K562 (cell line): Measurements from ENCODE around the gene MRTFB. TPM values are rescaled to one million over a fixed set of nuclear protein-coding genes. Genes with fewer than 3 reads are reported as not detected.

ENCODE experiments used
- ATAC-seq: fragments of 200-7000 bp; cut with Tn5 transposase; 3 replicates; pipeline ENCODE4 v1.9.1; 2020; ENCODE audit warnings: moderate library complexity
- BruUV-seq: library from RNA; stranded (reverse); fragments of 400-500 nt; replicated peaks from 2 replicates; lab custom pipeline; 2021; lab: Mats Ljungman, UMichigan
- CTCF ChIA-PET: fragments of 300-600 bp; formaldehyde crosslinking; extraction: SDS; loops from one replicate; lab custom pipeline; 2021; ENCODE audit warnings: low intra/inter-chr PET ratio; lab: Yijun Ruan, JAX
- POLR2A ChIA-PET: fragments of 300-600, 350-650 bp; sonication (Branson Sonifier 250); formaldehyde crosslinking; extraction: SDS; loops from one replicate; lab custom pipeline; 2021; ENCODE audit warnings: antibody characterized with exemption, inconsistent platforms; lab: Yijun Ruan, JAX
- DNase-seq, 4 experiments: peaks; one replicate each; pipeline versions ENCODE4 v3.0.0 to v3.0.0-alpha.2; 2011 to 2018; ENCODE audit warnings: low spot score in 3 of 4, mixed read lengths in 3 of 4; ENCODE audit errors: extremely low read depth in 1 of 4
- FAIRE-seq: peaks from 2 replicates; lab custom pipeline; 2011; peaks lifted over from hg19 to GRCh38; lab: Jason Lieb, UNC
- H2AFZ ChIP-seq: 2 replicates; pipeline ENCODE4 v1.6.0; 2011; ENCODE audit warnings: low read depth, low read length, control low read depth, inconsistent platforms
- H3K27ac ChIP-seq: fragments of 200-600 bp; 3 replicates; pipeline ENCODE4 v1.8.0; 2011; ENCODE audit warnings: low read depth, mild to moderate bottlenecking, control low read depth, inconsistent platforms, low read length, moderate library complexity, mixed read lengths; ENCODE audit errors: extremely low read depth
- H3K27me3 ChIP-seq, 2 experiments: fragments of 300-600 bp in 1 of 2; 2 replicates in 1 of 2; 3 replicates in 1 of 2; pipeline versions ENCODE4 v1.6.0 to v1.8.0; 2011; ENCODE audit warnings: inconsistent platforms in 2 of 2, low read length in 2 of 2, mild to moderate bottlenecking in 1 of 2, mixed read lengths in 1 of 2, moderate library complexity in 1 of 2; ENCODE audit not compliant: control insufficient read depth in 2 of 2, insufficient read depth in 2 of 2
- H3K36me3 ChIP-seq: fragments of 300-600 bp; 3 replicates; pipeline ENCODE4 v1.8.0; 2011; ENCODE audit warnings: mild to moderate bottlenecking, low read length, inconsistent platforms; ENCODE audit not compliant: control insufficient read depth, insufficient read depth
- H3K4me1 ChIP-seq, 2 experiments: fragments of 200-600 bp in 1 of 2; replicated peaks in 1 of 2; 2 replicates in 1 of 2; 3 replicates in 1 of 2; pipeline versions ENCODE4 v1.5.1 to v1.8.0; 2011; ENCODE audit warnings: inconsistent platforms in 2 of 2, low read length in 2 of 2, mild to moderate bottlenecking in 1 of 2, mixed read lengths in 1 of 2, moderate library complexity in 1 of 2; ENCODE audit not compliant: control insufficient read depth in 2 of 2, insufficient read depth in 2 of 2
- H3K4me2 ChIP-seq: 2 replicates; pipeline ENCODE4 v1.6.1; 2011; ENCODE audit warnings: low read length, control low read depth, inconsistent platforms, mixed read lengths; ENCODE audit not compliant: insufficient read depth
- H3K4me3 ChIP-seq: fragments of 200-600 bp; sonication (generic), shearing (Covaris generic); 2 replicates; pipeline ENCODE4 v1.5.1; 2016; ENCODE audit warnings: control low read depth, inconsistent platforms
- H3K79me2 ChIP-seq: fragments of 200-600 bp; 3 replicates; pipeline ENCODE4 v1.8.0; 2011; ENCODE audit warnings: low read length, inconsistent platforms; ENCODE audit not compliant: control insufficient read depth, insufficient read depth
- H3K9ac ChIP-seq, 2 experiments: 2 replicates each; pipeline versions ENCODE4 v1.6.0 to v1.6.1; 2011; ENCODE audit warnings: low read depth in 2 of 2, low read length in 2 of 2, control low read depth in 1 of 2, inconsistent platforms in 1 of 2, mild to moderate bottlenecking in 1 of 2, mixed read lengths in 1 of 2; ENCODE audit not compliant: insufficient read depth in 1 of 2
- H3K9me1 ChIP-seq: one replicate; pipeline ENCODE4 v1.6.0; 2011; ENCODE audit warnings: inconsistent platforms, mild to moderate bottlenecking, low read length, moderate library complexity; ENCODE audit not compliant: control insufficient read depth, insufficient read depth
- H3K9me3 ChIP-seq: replicated peaks from 2 replicates; pipeline ENCODE4 v1.5.1; 2011; ENCODE audit warnings: low read depth, low read length, inconsistent platforms; ENCODE audit not compliant: control insufficient read depth, insufficient read depth
- H4K20me1 ChIP-seq: replicated peaks from 2 replicates; pipeline ENCODE4 v1.6.1; 2011; ENCODE audit warnings: low read length, inconsistent platforms, mixed read lengths; ENCODE audit not compliant: control insufficient read depth, insufficient read depth
- ATF1 ChIP-seq, 2 experiments: fragments of 450-650 bp in 1 of 2; IDR thresholded peaks; 2 replicates each; pipeline ENCODE4 v1.6.1; 2016; ENCODE audit warnings: missing compliant biosample characterization in 1 of 2, missing genetic modification characterization in 1 of 2
- CTCF ChIP-seq, 3 experiments: IDR thresholded peaks in 2 of 3; conservative IDR thresholded peaks in 1 of 3; 2 replicates each; pipeline ENCODE4 v1.5.1; 2011 to 2012; ENCODE audit warnings: low read length in 3 of 3, mild to moderate bottlenecking in 3 of 3, control low read depth in 2 of 3, improper control_type of control experiment in 1 of 3, inconsistent platforms in 1 of 3, low read depth in 1 of 3, mixed read lengths in 1 of 3, moderate library complexity in 1 of 3; ENCODE audit not compliant: insufficient read depth in 2 of 3
- KAT2B ChIP-seq: IDR thresholded peaks from one replicate; pipeline ENCODE4 v1.6.1; 2012; ENCODE audit warnings: low read depth, mild to moderate bottlenecking, control low read depth, inconsistent platforms, low read length, moderate library complexity
- MIER1 ChIP-seq: fragments of 450-650 bp; IDR thresholded peaks from 2 replicates; pipeline ENCODE4 v1.6.1; 2016; ENCODE audit warnings: antibody characterized with exemption, mild to moderate bottlenecking, low read depth
- MXI1 ChIP-seq: IDR thresholded peaks from 2 replicates; pipeline ENCODE4 v1.6.1; 2011; ENCODE audit warnings: low read depth, mild to moderate bottlenecking, improper control_type of control experiment, low read length
- POLR3A ChIP-seq: IDR thresholded peaks from 2 replicates; pipeline ENCODE4 v1.6.1; 2011; ENCODE audit warnings: borderline replicate concordance, mild to moderate bottlenecking, moderate library complexity; ENCODE audit not compliant: insufficient read length, insufficient read depth; ENCODE audit errors: extremely low read depth
- RFX1 ChIP-seq: fragments of 450-650 bp; IDR thresholded peaks from 2 replicates; pipeline ENCODE4 v1.6.1; 2016; ENCODE audit warnings: mild to moderate bottlenecking, moderate library complexity
- SMARCC2 ChIP-seq: fragments of 450-650 bp; IDR thresholded peaks from 2 replicates; pipeline ENCODE4 v1.6.1; 2017; ENCODE audit warnings: antibody characterized with exemption, moderate library complexity, mild to moderate bottlenecking, low read depth
- STAG1 ChIP-seq: sonication (generic); formaldehyde crosslinking; IDR thresholded peaks from 2 replicates; pipeline ENCODE4 v1.5.0; 2020; ENCODE audit warnings: missing genetic modification reagents, borderline replicate concordance
- ZNF408 ChIP-seq: fragments of 250-450 bp; sonication (Bioruptor Pico); IDR thresholded peaks from 2 replicates; pipeline ENCODE4 v1.4.0; 2020; ENCODE audit warnings: low read depth, mild to moderate bottlenecking, moderate library complexity
- ZNF445 ChIP-seq: fragments of 250-450 bp; sonication (Bioruptor Pico); IDR thresholded peaks from 2 replicates; pipeline ENCODE4 v1.4.0; 2020; ENCODE audit warnings: low read depth, mild to moderate bottlenecking, moderate library complexity
- in situ Hi-C: fragments of 300-500 bp; cut with MboI; formaldehyde crosslinking; loops from 4 replicates; pipeline ENCODE4 v1.15.0; 2018; ENCODE audit warnings: inconsistent platforms, mixed read lengths
- intact Hi-C: fragments of 100-400 bp; cut with micrococcal nuclease; formaldehyde crosslinking; loops from 2 replicates; pipeline ENCODE4 v1.14.2; 2022
- polyA plus RNA-seq, 8 experiments: library from polyadenylated mRNA; depleted of rRNA in 4 of 8; stranded (reverse) in 5 of 8; unstranded in 3 of 8; fragments of >200 nt; fragmentation: Nextera tagmentation in 2 of 8; fragmentation: Illumina TruSeq in 1 of 8; extraction: Ambion mirVana in 2 of 8; extraction: Trizol in 1 of 8; gene quantifications; 2 replicates each; pipeline versions ENCODE4 v1.2.1 to v1.2.3, GENCODE V29; 2011 to 2014; ENCODE audit warnings: inconsistent platforms in 1 of 8, missing spikeins in 1 of 8
- total RNA-seq, 7 experiments: library from RNA; depleted of rRNA in 6 of 7; stranded (reverse); fragments of >200 nt in 6 of 7; fragmentation: Illumina TruSeq in 2 of 7; extraction: Trizol in 2 of 7; gene quantifications; 2 replicates each; pipeline versions ENCODE4 v1.2.1 to v1.2.3, GENCODE V29; 2011 to 2021; ENCODE audit warnings: low replicate concordance in 1 of 7
- TF ChIP-seq, protein P1 (sequence below), 2 experiments: fragments of 450-650 bp in 1 of 2; IDR thresholded peaks; 2 replicates each; pipeline ENCODE4 v1.6.1; 2011 to 2017; ENCODE audit warnings: low read depth in 2 of 2, antibody characterized with exemption in 1 of 2, borderline replicate concordance in 1 of 2, low read length in 1 of 2, mild to moderate bottlenecking in 1 of 2, mixed read lengths in 1 of 2; ENCODE audit not compliant: control insufficient read depth in 1 of 2
- TF ChIP-seq, protein P2 (sequence below): sonication (generic); formaldehyde crosslinking; IDR thresholded peaks from 2 replicates; pipeline ENCODE4 v1.8.0; 2022; ENCODE audit warnings: mild to moderate bottlenecking, missing genetic modification reagents

MRTFB gene
- total and polyA plus RNA-seq, 9 of the 15 experiments (the other 6 are each of a cell fraction or from before 2014, with no cell fraction given): 2.2 to 12.7 (median 7.0) TPM

DNA sequence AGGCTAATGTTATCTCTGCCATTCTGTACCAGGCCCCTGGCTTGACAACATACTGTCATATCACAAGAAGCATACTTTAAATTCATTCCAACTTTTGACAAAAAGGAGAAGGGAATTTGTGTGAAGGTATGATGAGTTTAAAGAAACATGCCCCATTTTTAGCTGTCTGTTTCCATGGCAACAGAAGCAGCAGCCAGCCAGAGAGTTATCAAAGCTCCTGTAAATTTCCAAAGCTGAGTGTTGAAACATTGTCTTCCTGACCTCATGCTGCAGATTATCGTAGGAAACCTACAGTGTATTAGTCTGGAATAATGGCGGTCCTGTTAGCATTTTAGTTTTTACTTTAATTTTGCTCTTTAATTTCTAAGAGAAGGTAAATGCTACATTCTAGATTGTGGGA, 124.9 kb downstream of the MRTFB start (continued):
- peak; percentile 90 for TF ChIP-seq RFX1
- TF ChIP-seq, all 486 proteins: peak for 1

- Histone ChIP-seq H3K27me3 (no peaks in the 10 kb centered on the region), H3K36me3 (no peaks in the 10 kb centered on the region), H3K9ac (no peak overlapping the region), H3K4me2 (no peak overlapping the region), H3K9me3 (no peaks in the 10 kb centered on the region), H2AFZ (no peak overlapping the region), H3K9me1 (no peaks in the 10 kb centered on the region), H4K20me1 (no peaks in the 10 kb centered on the region), H3K4me1 (peaks cover 0 to 7% of the 10 kb centered on the region in 2 experiments; a peak in 1 of 5 replicates), H3K27ac (no peak overlapping the region), H3K4me3 (no peak overlapping the region), H3K79me2 (no peaks in the 10 kb centered on the region)
- in situ Hi-C loops (no loop called here), intact Hi-C loops (no loop called here)
- DNase-seq (no peak), FAIRE-seq (no peak), ATAC-seq (no peak)
- BruUV-seq: no TSS peak
- ChIA-PET POLR2A (interaction anchor here (2.4 kb wide), 1 partner anchor 10 kb away, joined by 12 read pairs; no protein-coding TSS in a partner anchor), CTCF (no interaction called here)
- TF ChIP-seq SMARCC2 (no peak), KAT2B (no peak), POLR3A (no peak), STAG1 (CRISPR knock-in tag) (no peak), ATF1 (CRISPR knock-in tag; IDR thresholded peaks at IDR 0.05) (no peak), ATF1 (tag; IDR thresholded peaks at IDR 0.05) (no peak), MIER1 (no peak), MXI1 (no peak), ZNF445 (CRISPR knock-in tag) (no peak), CTCF (IDR thresholded peaks at IDR 0.05 in 2 of 3, conservative IDR thresholded peaks at IDR 0.05 in 1 of 3; ENCODE audit: insufficient read depth in 2 of 3, low read depth in 1 of 3, low read length in 3 of 3) (no peak), ZNF408 (CRISPR knock-in tag) (no peak)
- TF ChIP-seq, protein P1, sequence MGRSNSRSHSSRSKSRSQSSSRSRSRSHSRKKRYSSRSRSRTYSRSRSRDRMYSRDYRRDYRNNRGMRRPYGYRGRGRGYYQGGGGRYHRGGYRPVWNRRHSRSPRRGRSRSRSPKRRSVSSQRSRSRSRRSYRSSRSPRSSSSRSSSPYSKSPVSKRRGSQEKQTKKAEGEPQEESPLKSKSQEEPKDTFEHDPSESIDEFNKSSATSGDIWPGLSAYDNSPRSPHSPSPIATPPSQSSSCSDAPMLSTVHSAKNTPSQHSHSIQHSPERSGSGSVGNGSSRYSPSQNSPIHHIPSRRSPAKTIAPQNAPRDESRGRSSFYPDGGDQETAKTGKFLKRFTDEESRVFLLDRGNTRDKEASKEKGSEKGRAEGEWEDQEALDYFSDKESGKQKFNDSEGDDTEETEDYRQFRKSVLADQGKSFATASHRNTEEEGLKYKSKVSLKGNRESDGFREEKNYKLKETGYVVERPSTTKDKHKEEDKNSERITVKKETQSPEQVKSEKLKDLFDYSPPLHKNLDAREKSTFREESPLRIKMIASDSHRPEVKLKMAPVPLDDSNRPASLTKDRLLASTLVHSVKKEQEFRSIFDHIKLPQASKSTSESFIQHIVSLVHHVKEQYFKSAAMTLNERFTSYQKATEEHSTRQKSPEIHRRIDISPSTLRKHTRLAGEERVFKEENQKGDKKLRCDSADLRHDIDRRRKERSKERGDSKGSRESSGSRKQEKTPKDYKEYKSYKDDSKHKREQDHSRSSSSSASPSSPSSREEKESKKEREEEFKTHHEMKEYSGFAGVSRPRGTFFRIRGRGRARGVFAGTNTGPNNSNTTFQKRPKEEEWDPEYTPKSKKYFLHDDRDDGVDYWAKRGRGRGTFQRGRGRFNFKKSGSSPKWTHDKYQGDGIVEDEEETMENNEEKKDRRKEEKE (IDR thresholded peaks at IDR 0.05; ENCODE audit: borderline replicate concordance in 1 of 2, control insufficient read depth in 1 of 2, low read depth in 2 of 2, low read length in 1 of 2): no peak
- TF ChIP-seq, protein P2, sequence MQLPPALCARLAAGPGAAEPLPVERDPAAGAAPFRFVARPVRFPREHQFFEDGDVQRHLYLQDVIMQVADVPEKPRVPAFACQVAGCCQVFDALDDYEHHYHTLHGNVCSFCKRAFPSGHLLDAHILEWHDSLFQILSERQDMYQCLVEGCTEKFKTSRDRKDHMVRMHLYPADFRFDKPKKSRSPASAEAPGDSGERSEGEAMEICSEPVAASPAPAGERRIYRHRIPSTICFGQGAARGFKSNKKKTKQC (CRISPR knock-in tag): no peak
These were observed 125.4 kb downstream of the MRTFB start for GRCh38 chr16:14196539-14196938.
